ENCODE data around the gene BUB3. TPM values are rescaled to one million over a fixed set of nuclear protein-coding genes. Genes with fewer than 3 reads are reported as not detected.

Gene BUB3
- total and polyA plus RNA-seq, 2 of the 8 experiments (the other 6 are each of a cell fraction or from before 2014, with no cell fraction given): 183 to 207 TPM

GRCh38 chr10:123141791-123142700, 12.2 kb upstream of the BUB3 start (continued):
- TF ChIP-seq JUND (IDR thresholded peaks at IDR 0.05; ENCODE audit: low read length) (no peak), RNF2 (IDR thresholded peaks at IDR 0.05; ENCODE audit: borderline replicate concordance, low read depth, low read length, missing control alignments, poor library complexity, severe bottlenecking) (peak; percentile 87)

All from H1 (cell line).